Esophagus squamous epithelium (tissue), 4 donors: ENCODE measurements around the gene UMAD1.

Experiments
- POLR2A ChIP-seq, 4 donors: fragments of 450-650 bp; IDR thresholded peaks; one replicate each; pipeline ENCODE4 v1.6.1; 2017; ENCODE audit warnings: antibody characterized with exemption in 4 of 4, mild to moderate bottlenecking in 4 of 4, moderate library complexity in 3 of 4
- TF ChIP-seq, protein P1 (sequence below), 6 experiments: fragments of 450-650 bp in 4 of 6; fragments of 200-600 bp in 2 of 6; sonication (generic) in 2 of 6; IDR thresholded peaks; one replicate each; pipeline ENCODE4 v1.5.1; 2016 to 2019; ENCODE audit warnings: antibody characterized with exemption in 6 of 6, mild to moderate bottlenecking in 4 of 6, moderate library complexity in 4 of 6

DNA sequence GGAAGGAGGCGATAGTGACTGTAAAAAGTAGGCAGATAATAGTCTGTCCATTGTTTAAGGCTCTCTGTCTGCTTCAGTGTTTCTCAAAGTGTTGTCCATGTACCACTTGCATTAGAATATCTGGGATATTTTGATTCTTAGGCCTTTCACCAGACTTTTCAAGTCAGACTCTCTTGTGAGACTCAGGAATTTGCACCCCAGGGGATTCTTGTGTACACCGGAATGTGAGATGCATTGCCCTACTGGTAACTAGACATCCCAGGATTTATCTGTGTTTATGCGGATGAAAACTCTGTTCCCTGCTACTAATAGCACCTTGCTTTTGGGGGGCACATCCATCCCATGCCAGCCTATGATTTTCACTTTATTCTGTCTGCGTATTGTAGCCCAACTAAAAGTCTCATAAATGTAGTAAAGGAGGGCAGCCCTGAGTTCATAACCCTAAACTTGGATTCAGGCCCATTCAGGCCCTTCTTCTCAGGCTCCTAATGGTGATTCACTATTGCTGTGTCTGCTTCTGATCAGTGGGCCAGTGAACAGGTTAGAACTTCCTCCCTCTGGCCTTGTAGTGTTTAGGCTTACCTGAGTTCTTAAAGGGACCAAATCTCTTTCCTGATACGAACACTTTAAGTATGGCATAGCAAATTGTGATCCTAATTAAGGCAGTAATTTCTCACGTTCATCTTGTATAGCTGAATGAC is 149.6 kb downstream of the UMAD1 start:
- TF ChIP-seq, protein P1, sequence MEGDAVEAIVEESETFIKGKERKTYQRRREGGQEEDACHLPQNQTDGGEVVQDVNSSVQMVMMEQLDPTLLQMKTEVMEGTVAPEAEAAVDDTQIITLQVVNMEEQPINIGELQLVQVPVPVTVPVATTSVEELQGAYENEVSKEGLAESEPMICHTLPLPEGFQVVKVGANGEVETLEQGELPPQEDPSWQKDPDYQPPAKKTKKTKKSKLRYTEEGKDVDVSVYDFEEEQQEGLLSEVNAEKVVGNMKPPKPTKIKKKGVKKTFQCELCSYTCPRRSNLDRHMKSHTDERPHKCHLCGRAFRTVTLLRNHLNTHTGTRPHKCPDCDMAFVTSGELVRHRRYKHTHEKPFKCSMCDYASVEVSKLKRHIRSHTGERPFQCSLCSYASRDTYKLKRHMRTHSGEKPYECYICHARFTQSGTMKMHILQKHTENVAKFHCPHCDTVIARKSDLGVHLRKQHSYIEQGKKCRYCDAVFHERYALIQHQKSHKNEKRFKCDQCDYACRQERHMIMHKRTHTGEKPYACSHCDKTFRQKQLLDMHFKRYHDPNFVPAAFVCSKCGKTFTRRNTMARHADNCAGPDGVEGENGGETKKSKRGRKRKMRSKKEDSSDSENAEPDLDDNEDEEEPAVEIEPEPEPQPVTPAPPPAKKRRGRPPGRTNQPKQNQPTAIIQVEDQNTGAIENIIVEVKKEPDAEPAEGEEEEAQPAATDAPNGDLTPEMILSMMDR (IDR thresholded peaks at IDR 0.05), result no peak
- no peak for TF ChIP-seq POLR2A (IDR thresholded peaks at IDR 0.05)
